T follicular helper cell (primary cell): ENCODE data around the gene CHMP4B.

ENCODE experiments used
- DNase-seq: peaks from one replicate; pipeline ENCODE4 v3.0.0-alpha.2; 2020; ENCODE audit warnings: low read depth

Gene CHMP4B

DNA sequence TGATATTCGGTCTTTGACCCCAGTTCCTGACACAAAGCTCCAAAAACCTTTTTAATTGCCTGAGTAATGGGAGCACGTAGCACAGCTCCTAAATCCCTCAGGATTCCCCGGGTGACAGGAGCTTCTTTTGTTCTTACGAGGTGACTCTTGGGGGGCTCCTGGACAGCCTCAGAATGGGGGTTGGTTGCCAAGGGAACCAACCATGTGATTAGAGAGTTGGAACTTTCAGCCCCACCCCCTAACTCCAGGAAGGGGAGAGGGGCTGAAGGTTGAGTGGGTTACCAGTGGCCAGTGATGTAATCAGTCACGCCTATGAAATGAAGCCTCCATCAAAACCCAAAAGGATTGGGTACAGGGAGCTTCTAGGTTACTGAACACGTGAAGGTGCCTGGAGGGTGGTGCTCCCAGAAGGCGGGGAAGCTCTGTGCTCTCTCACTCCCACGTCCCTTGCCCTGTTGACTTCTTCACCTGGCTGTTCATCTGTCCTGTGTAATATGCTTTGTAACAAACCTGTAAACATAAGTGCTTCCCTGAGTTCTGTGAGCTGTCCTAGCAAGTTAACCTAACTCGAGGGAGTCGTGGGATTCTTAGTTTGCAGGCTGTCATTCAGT lies 89.5 kb downstream of the CHMP4B start:
- no peak for DNase-seq

GRCh38 chr20:33901132-33901523 lies 90.0 kb downstream of the CHMP4B start:
- DNase-seq = no peak

- no peak for DNase-seq
These were observed 90.9 kb downstream of the CHMP4B start for GRCh38 chr20:33902011-33902410.
